ENCODE measurements around the gene ACSM6.
"Not testable (repeated sequence)": the region's sequence is repeated elsewhere in the genome, so short reads cannot be mapped to it uniquely, and the experiment has no call there.

ACSM6 gene

GRCh38 chr10:95220539-95220938, 26.5 kb downstream of the ACSM6 start:
- no peak for DNase-seq

GRCh38 chr10:95221124-95221523, 27.1 kb downstream of the ACSM6 start:
- DNase-seq, result no peak

- DNase-seq, result no peak
Observed at GRCh38 chr10:95225136-95225535, 31.1 kb downstream of the ACSM6 start.

GRCh38 chr10:95228934-95229723, 35.1 kb downstream of the ACSM6 start:
- not testable (repeated sequence) for DNase-seq

GRCh38 chr10:95229724-95230627, 35.9 kb downstream of the ACSM6 start:
- no peak for DNase-seq

GRCh38 chr10:95230677-95231586, 36.9 kb downstream of the ACSM6 start:
- DNase-seq, result peak; percentile 37 to 56 (median 52)

GRCh38 chr10:95233377-95234034, 39.5 kb downstream of the ACSM6 start:
- no peak for DNase-seq

GRCh38 chr10:95234951-95235350, 40.9 kb downstream of the ACSM6 start:
- DNase-seq, result no peak

- no peak for DNase-seq
Observed at GRCh38 chr10:95235676-95236067, 41.6 kb downstream of the ACSM6 start.

- peak in 2 of 3 donors; percentile 48 to 51 for DNase-seq
Observed at GRCh38 chr10:95236068-95236903, 42.2 kb downstream of the ACSM6 start.

GRCh38 chr10:95237376-95238170, 43.5 kb downstream of the ACSM6 start:
- no peak for DNase-seq

- not testable (repeated sequence) for DNase-seq
Observed at GRCh38 chr10:95240096-95240495, 46.1 kb downstream of the ACSM6 start.

GRCh38 chr10:95240811-95241210, 46.8 kb downstream of the ACSM6 start:
- DNase-seq, result no peak

GRCh38 chr10:95241533-95241932, 47.5 kb downstream of the ACSM6 start:
- DNase-seq, result no peak

GRCh38 chr10:95242581-95243317, 48.7 kb downstream of the ACSM6 start:
- peak; percentile 57 to 67 (median 58) for DNase-seq

- no peak for DNase-seq
Observed at GRCh38 chr10:95243318-95243617, 49.2 kb downstream of the ACSM6 start.

- DNase-seq, result no peak
Observed at GRCh38 chr10:95244152-95244551, 50.1 kb downstream of the ACSM6 start.

GRCh38 chr10:95245425-95246055, 51.5 kb downstream of the ACSM6 start:
- DNase-seq, result no peak

- DNase-seq, result peak; percentile 76 to 92 (median 87)
Observed at GRCh38 chr10:95246582-95247051, 52.6 kb downstream of the ACSM6 start.

All from suppressor macrophage treated with lipopolysaccharide for 1 hour (primary cell).